DND-41 (cell line): ENCODE measurements around the gene ZMYND11.

ENCODE experiments used
- ATAC-seq: fragments of 200-7000 bp; cut with Tn5 transposase; 3 replicates; pipeline ENCODE4 v1.9.1; 2021; ENCODE audit warnings: low read depth; ENCODE audit not compliant: insufficient read depth
- DNase-seq: peaks from one replicate; pipeline ENCODE4 v3.0.0-alpha.2; 2020
- H2AFZ ChIP-seq: 2 replicates; pipeline ENCODE4 v1.6.0; 2012; ENCODE audit warnings: low read depth, low read length
- H3K27ac ChIP-seq: 2 replicates; pipeline ENCODE4 v1.5.1; 2012; ENCODE audit warnings: low read length, inconsistent platforms
- H3K27me3 ChIP-seq: fragments of 200-600 bp; sonication (generic); 2 replicates; pipeline ENCODE4 v1.6.0; 2012; ENCODE audit warnings: low read length, mild to moderate bottlenecking, inconsistent platforms; ENCODE audit not compliant: insufficient read depth, poor library complexity
- H3K36me3 ChIP-seq: 2 replicates; pipeline ENCODE4 v1.5.1; 2012; ENCODE audit warnings: low read length, inconsistent platforms; ENCODE audit not compliant: insufficient read depth
- H3K4me1 ChIP-seq: 2 replicates; pipeline ENCODE4 v1.5.1; 2012; ENCODE audit warnings: mild to moderate bottlenecking, low read length; ENCODE audit not compliant: insufficient read depth
- H3K4me2 ChIP-seq: 2 replicates; pipeline ENCODE4 v1.6.0; 2012; ENCODE audit warnings: mild to moderate bottlenecking, moderate library complexity, low read length, inconsistent platforms; ENCODE audit not compliant: insufficient read depth
- H3K4me3 ChIP-seq, 2 experiments: fragments of 200-600 bp in 1 of 2; shearing (Covaris generic) in 1 of 2; 2 replicates each; pipeline ENCODE4 v1.5.1; 2012 to 2016; ENCODE audit warnings: inconsistent platforms in 2 of 2, low read length in 2 of 2, mild to moderate bottlenecking in 2 of 2, low read depth in 1 of 2, moderate library complexity in 1 of 2
- H3K79me2 ChIP-seq: 2 replicates; pipeline ENCODE4 v1.6.0; 2012; ENCODE audit warnings: low read length, inconsistent platforms; ENCODE audit not compliant: insufficient read depth
- H3K9ac ChIP-seq: 2 replicates; pipeline ENCODE4 v1.6.0; 2012; ENCODE audit warnings: low read depth, mild to moderate bottlenecking, inconsistent platforms, low read length, moderate library complexity
- H3K9me3 ChIP-seq: 2 replicates; pipeline ENCODE4 v1.5.1; 2012; ENCODE audit warnings: low read length, moderate library complexity, mild to moderate bottlenecking, inconsistent platforms; ENCODE audit not compliant: insufficient read depth, severe bottlenecking
- H4K20me1 ChIP-seq: 2 replicates; pipeline ENCODE4 v1.6.0; 2012; ENCODE audit warnings: low read length; ENCODE audit not compliant: insufficient read depth
- EZH2 ChIP-seq: IDR thresholded peaks from 3 replicates; pipeline ENCODE4 v1.6.1; 2012; ENCODE audit warnings: borderline replicate concordance, low read depth, mild to moderate bottlenecking, moderate library complexity, low read length, inconsistent platforms; ENCODE audit not compliant: severe bottlenecking
- TF ChIP-seq, protein P1 (sequence below): IDR thresholded peaks from 2 replicates; pipeline ENCODE4 v1.5.1; 2012; ENCODE audit warnings: borderline replicate concordance, low read length, moderate library complexity, mild to moderate bottlenecking; ENCODE audit not compliant: poor library complexity, severe bottlenecking; ENCODE audit errors: extremely low read depth

ZMYND11 gene

GRCh38 chr10:287026-287709, 151.9 kb downstream of the ZMYND11 start:
- Histone ChIP-seq H4K20me1 (no peaks in the 10 kb centered on the region), H3K4me1 (no peaks in the 10 kb centered on the region), H3K9ac (no peak overlapping the region), H3K27me3 (no peaks in the 10 kb centered on the region), H3K9me3 (no peaks in the 10 kb centered on the region), H3K4me2 (no peak overlapping the region), H2AFZ (no peak overlapping the region), H3K79me2 (no peaks in the 10 kb centered on the region), H3K4me3 (no peak overlapping the region), H3K36me3 (no peaks in the 10 kb centered on the region), H3K27ac (no peak overlapping the region)
- ATAC-seq (no peak), DNase-seq (no peak)
- no peak for TF ChIP-seq EZH2
- TF ChIP-seq, protein P1, sequence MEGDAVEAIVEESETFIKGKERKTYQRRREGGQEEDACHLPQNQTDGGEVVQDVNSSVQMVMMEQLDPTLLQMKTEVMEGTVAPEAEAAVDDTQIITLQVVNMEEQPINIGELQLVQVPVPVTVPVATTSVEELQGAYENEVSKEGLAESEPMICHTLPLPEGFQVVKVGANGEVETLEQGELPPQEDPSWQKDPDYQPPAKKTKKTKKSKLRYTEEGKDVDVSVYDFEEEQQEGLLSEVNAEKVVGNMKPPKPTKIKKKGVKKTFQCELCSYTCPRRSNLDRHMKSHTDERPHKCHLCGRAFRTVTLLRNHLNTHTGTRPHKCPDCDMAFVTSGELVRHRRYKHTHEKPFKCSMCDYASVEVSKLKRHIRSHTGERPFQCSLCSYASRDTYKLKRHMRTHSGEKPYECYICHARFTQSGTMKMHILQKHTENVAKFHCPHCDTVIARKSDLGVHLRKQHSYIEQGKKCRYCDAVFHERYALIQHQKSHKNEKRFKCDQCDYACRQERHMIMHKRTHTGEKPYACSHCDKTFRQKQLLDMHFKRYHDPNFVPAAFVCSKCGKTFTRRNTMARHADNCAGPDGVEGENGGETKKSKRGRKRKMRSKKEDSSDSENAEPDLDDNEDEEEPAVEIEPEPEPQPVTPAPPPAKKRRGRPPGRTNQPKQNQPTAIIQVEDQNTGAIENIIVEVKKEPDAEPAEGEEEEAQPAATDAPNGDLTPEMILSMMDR, result no peak

DNA sequence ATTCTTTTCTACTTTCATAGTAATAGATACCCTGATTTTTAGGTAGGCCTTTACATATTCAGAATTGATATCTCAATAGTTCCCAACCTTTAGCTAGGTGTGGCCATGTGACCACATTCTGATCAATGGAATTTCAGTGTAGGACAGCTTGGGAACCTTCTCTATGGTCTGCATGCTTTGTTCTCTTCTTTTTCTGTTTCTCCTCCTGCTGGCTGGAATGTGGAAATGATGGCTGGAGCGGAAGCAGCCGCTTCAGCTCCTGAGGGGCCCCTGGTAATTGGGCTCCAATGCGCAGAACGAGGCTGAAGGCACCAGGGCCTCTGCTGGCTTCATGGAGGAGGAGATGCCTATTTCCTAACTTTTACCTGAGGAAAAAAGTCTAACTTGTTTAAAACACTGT, 152.6 kb downstream of the ZMYND11 start:
- Histone ChIP-seq H3K79me2 (no peaks in the 10 kb centered on the region), H3K9me3 (no peaks in the 10 kb centered on the region), H3K27ac (no peak overlapping the region), H3K36me3 (no peaks in the 10 kb centered on the region), H3K27me3 (no peaks in the 10 kb centered on the region), H3K9ac (no peak overlapping the region), H3K4me1 (no peaks in the 10 kb centered on the region), H2AFZ (no peak overlapping the region), H4K20me1 (no peaks in the 10 kb centered on the region), H3K4me3 (no peak overlapping the region), H3K4me2 (no peak overlapping the region)
- no peak for DNase-seq
- TF ChIP-seq EZH2, result no peak
- TF ChIP-seq, protein P1, result no peak
- ATAC-seq, result no peak

- no peaks in the 10 kb centered on the region for H3K36me3 ChIP-seq
- no peaks in the 10 kb centered on the region for H4K20me1 ChIP-seq
- H3K27me3 ChIP-seq, result no peaks in the 10 kb centered on the region
- no peak overlapping the region for H3K27ac ChIP-seq
- no peak for TF ChIP-seq EZH2
- TF ChIP-seq, protein P1, result no peak
- no peaks in the 10 kb centered on the region for H3K4me1 ChIP-seq
- no peak overlapping the region for H3K4me3 ChIP-seq
- H3K4me2 ChIP-seq, result no peak overlapping the region
- no peaks in the 10 kb centered on the region for H3K9me3 ChIP-seq
- ATAC-seq (no peak), DNase-seq (no peak)
- no peaks in the 10 kb centered on the region for H3K79me2 ChIP-seq
- H3K9ac ChIP-seq, result no peak overlapping the region
- H2AFZ ChIP-seq, result no peak overlapping the region
Observed at GRCh38 chr10:288316-289200, 153.3 kb downstream of the ZMYND11 start.
